GM23338 (cell line): ENCODE results near the gene OVOL3. TPM values are rescaled to one million over a fixed set of nuclear protein-coding genes. Genes with fewer than 3 reads are reported as not detected.

Source experiments
- ATAC-seq: fragments of 200-7000 bp; cut with Tn5 transposase; 3 replicates; pipeline ENCODE4 v1.9.1; 2020
- DNase-seq: peaks from one replicate; pipeline ENCODE4 v3.0.0-alpha.2; 2015; ENCODE audit warnings: low spot score
- H2AFZ ChIP-seq: fragments of 200-600 bp; sonication (generic); 2 replicates; pipeline ENCODE4 v1.8.0; 2016; ENCODE audit warnings: antibody characterized with exemption, mild to moderate bottlenecking, moderate library complexity
- H3F3A ChIP-seq: fragments of 200-600 bp; sonication (generic); replicated peaks from 2 replicates; pipeline ENCODE4 v1.8.0; 2017; ENCODE audit warnings: antibody characterized with exemption, mixed run types, low read depth
- H3K27ac ChIP-seq: fragments of 200-600 bp; sonication (generic); 2 replicates; pipeline ENCODE4 v1.6.1; 2016; ENCODE audit warnings: low read depth
- H3K27me3 ChIP-seq: fragments of 200-600 bp; sonication (generic); 2 replicates; pipeline ENCODE4 v1.8.0; 2016; ENCODE audit warnings: mild to moderate bottlenecking, mixed run types, moderate library complexity; ENCODE audit not compliant: insufficient read depth
- H3K36me3 ChIP-seq: fragments of 200-600 bp; sonication (generic); 2 replicates; pipeline ENCODE4 v1.8.0; 2016; ENCODE audit warnings: mild to moderate bottlenecking; ENCODE audit not compliant: insufficient read depth
- H3K4me1 ChIP-seq: fragments of 200-600 bp; sonication (generic); 2 replicates; pipeline ENCODE4 v1.8.0; 2016; ENCODE audit warnings: mild to moderate bottlenecking, moderate library complexity; ENCODE audit not compliant: insufficient read depth
- H3K4me2 ChIP-seq: fragments of 200-600 bp; sonication (generic); 2 replicates; pipeline ENCODE4 v1.7.1; 2017; ENCODE audit warnings: mixed run types
- H3K4me3 ChIP-seq: fragments of 200-600 bp; sonication (generic); 2 replicates; pipeline ENCODE4 v1.6.1; 2016; ENCODE audit warnings: mixed run types
- H3K79me2 ChIP-seq: fragments of 200-600 bp; sonication (generic); replicated peaks from 2 replicates; pipeline ENCODE4 v1.8.0; 2017; ENCODE audit warnings: mild to moderate bottlenecking; ENCODE audit not compliant: insufficient read depth
- H3K9me2 ChIP-seq: fragments of 200-600 bp; sonication (generic); 2 replicates; pipeline ENCODE4 v1.8.0; 2017; ENCODE audit not compliant: insufficient read depth
- H4K20me1 ChIP-seq: fragments of 200-600 bp; sonication (generic); replicated peaks from 2 replicates; pipeline ENCODE4 v1.8.0; 2017; ENCODE audit warnings: mild to moderate bottlenecking; ENCODE audit not compliant: insufficient read depth
- H3K27ac Mint-ChIP-seq: 2 replicates; pipeline ENCODE4 v1.8.0; 2020; ENCODE audit warnings: inconsistent platforms, mild to moderate bottlenecking, moderate library complexity, mixed read lengths
- H3K27me3 Mint-ChIP-seq: 3 replicates; pipeline ENCODE4 v1.8.0; 2022; ENCODE audit warnings: low read depth, mild to moderate bottlenecking, moderate library complexity, mixed read lengths, inconsistent platforms; ENCODE audit not compliant: insufficient read depth, poor library complexity
- H3K36me3 Mint-ChIP-seq: 3 replicates; pipeline ENCODE4 v1.8.0; 2021; ENCODE audit warnings: low read depth, mild to moderate bottlenecking, inconsistent platforms, moderate library complexity, mixed read lengths
- H3K4me1 Mint-ChIP-seq: 3 replicates; pipeline ENCODE4 v1.8.0; 2020; ENCODE audit warnings: mild to moderate bottlenecking, inconsistent platforms, mixed read lengths
- H3K4me3 Mint-ChIP-seq: 3 replicates; pipeline ENCODE4 v1.8.0; 2021; ENCODE audit warnings: moderate library complexity, mild to moderate bottlenecking, inconsistent platforms, mixed read lengths
- H3K9me3 Mint-ChIP-seq: 3 replicates; pipeline ENCODE4 v1.8.0; 2020; ENCODE audit warnings: moderate library complexity, mild to moderate bottlenecking, inconsistent platforms, mixed read lengths
- CREB1 ChIP-seq: fragments of 250-450 bp; sonication (Bioruptor Pico); IDR thresholded peaks from 2 replicates; pipeline ENCODE4 v1.5.0; 2020; ENCODE audit warnings: low read depth, mild to moderate bottlenecking, moderate library complexity
- CTCF ChIP-seq, 2 experiments: fragments of 200-600 bp in 1 of 2; sonication (generic) in 1 of 2; conservative IDR thresholded peaks; 2 replicates each; pipeline versions ENCODE4 v1.5.1 to v1.6.1; 2016 to 2017; ENCODE audit warnings: antibody characterized with exemption in 2 of 2, low read depth in 2 of 2, mild to moderate bottlenecking in 2 of 2, moderate library complexity in 1 of 2
- EZH2 ChIP-seq: fragments of 200-600 bp; sonication (generic); IDR thresholded peaks from one replicate; pipeline ENCODE4 v1.8.0; 2017; ENCODE audit warnings: antibody characterized with exemption, mild to moderate bottlenecking, low read depth; ENCODE audit not compliant: unreplicated experiment
- EZH2phosphoT487 ChIP-seq: fragments of 200-600 bp; sonication (generic); IDR thresholded peaks from one replicate; pipeline ENCODE4 v1.8.1; 2018; ENCODE audit warnings: antibody characterized with exemption; ENCODE audit not compliant: unreplicated experiment
- JUNB ChIP-seq: IDR thresholded peaks from one replicate; pipeline ENCODE4 v1.6.1; 2016; ENCODE audit warnings: antibody characterized with exemption; ENCODE audit not compliant: unreplicated experiment
- NANOG ChIP-seq: IDR thresholded peaks from 2 replicates; pipeline ENCODE4 v1.6.1; 2016; ENCODE audit warnings: antibody characterized with exemption, borderline replicate concordance
- POLR2AphosphoS5 ChIP-seq: IDR thresholded peaks from 2 replicates; pipeline ENCODE4 v1.6.1; 2016; ENCODE audit warnings: antibody characterized with exemption, low read depth
- STAT1 ChIP-seq: IDR thresholded peaks from one replicate; pipeline ENCODE4 v1.6.1; 2016; ENCODE audit warnings: antibody characterized with exemption; ENCODE audit not compliant: unreplicated experiment
- ZNF114 ChIP-seq: fragments of 250-450 bp; sonication (Bioruptor Pico); IDR thresholded peaks from 2 replicates; pipeline ENCODE4 v1.5.0; 2020; ENCODE audit warnings: mild to moderate bottlenecking, moderate library complexity
- ZNF331 ChIP-seq: fragments of 250-450 bp; sonication (Bioruptor Pico); IDR thresholded peaks from 2 replicates; pipeline ENCODE4 v1.5.0; 2020; ENCODE audit warnings: low read depth, mild to moderate bottlenecking, moderate library complexity
- polyA plus RNA-seq: library from polyadenylated mRNA; unstranded; fragments of >200 nt; fragmentation: Nextera tagmentation; extraction: Ambion mirVana; gene quantifications from 2 replicates; pipeline ENCODE4 v1.2.1, GENCODE V29; 2016
- total RNA-seq: library from RNA; depleted of rRNA; stranded (reverse); fragments of >200 nt; shearing (Covaris generic); gene quantifications from 2 replicates; pipeline ENCODE4 v1.2.3, GENCODE V29; 2014
- TF ChIP-seq, protein P1 (sequence below): fragments of 250-450 bp; sonication (Bioruptor Pico); IDR thresholded peaks from 2 replicates; pipeline ENCODE4 v1.5.0; 2020; ENCODE audit warnings: mild to moderate bottlenecking, moderate library complexity
- TF ChIP-seq, protein P2 (sequence below): IDR thresholded peaks from 2 replicates; pipeline ENCODE4 v1.6.1; 2016; ENCODE audit warnings: antibody characterized with exemption
- TF ChIP-seq, protein P3 (sequence below): IDR thresholded peaks from one replicate; pipeline ENCODE4 v1.6.1; 2018; ENCODE audit warnings: antibody characterized with exemption; ENCODE audit not compliant: unreplicated experiment

The OVOL3 gene
- total and polyA plus RNA-seq, 2 experiments from 2014 or later, result not detected

GRCh38 chr19:36089847-36090246 lies 21.1 kb upstream of the OVOL3 start:
- no peaks in the 10 kb centered on the region for H3K27me3 ChIP-seq
- no peaks in the 10 kb centered on the region for H3K4me1 ChIP-seq
- Mint-ChIP-seq H3K27ac (no peak overlapping the region), H3K4me3 (no peak overlapping the region), H3K36me3 (peaks cover 78% of the 10 kb centered on the region), H3K4me1 (no peaks in the 10 kb centered on the region), H3K9me3 (no peaks in the 10 kb centered on the region), H3K27me3 (peaks cover 5% of the 10 kb centered on the region)
- DNase-seq, result no peak
- H3K9me2 ChIP-seq, result no peaks in the 10 kb centered on the region
- no peaks in the 10 kb centered on the region; the same call in 1 of the 2 replicates for H4K20me1 ChIP-seq
- no peak overlapping the region for H3K4me3 ChIP-seq
- H3K27ac ChIP-seq, result no peak overlapping the region
- peaks cover 26% of the 10 kb centered on the region for H3K36me3 ChIP-seq
- no peak overlapping the region for H3K4me2 ChIP-seq
- H2AFZ ChIP-seq, result no peak overlapping the region
- TF ChIP-seq, protein P1, sequence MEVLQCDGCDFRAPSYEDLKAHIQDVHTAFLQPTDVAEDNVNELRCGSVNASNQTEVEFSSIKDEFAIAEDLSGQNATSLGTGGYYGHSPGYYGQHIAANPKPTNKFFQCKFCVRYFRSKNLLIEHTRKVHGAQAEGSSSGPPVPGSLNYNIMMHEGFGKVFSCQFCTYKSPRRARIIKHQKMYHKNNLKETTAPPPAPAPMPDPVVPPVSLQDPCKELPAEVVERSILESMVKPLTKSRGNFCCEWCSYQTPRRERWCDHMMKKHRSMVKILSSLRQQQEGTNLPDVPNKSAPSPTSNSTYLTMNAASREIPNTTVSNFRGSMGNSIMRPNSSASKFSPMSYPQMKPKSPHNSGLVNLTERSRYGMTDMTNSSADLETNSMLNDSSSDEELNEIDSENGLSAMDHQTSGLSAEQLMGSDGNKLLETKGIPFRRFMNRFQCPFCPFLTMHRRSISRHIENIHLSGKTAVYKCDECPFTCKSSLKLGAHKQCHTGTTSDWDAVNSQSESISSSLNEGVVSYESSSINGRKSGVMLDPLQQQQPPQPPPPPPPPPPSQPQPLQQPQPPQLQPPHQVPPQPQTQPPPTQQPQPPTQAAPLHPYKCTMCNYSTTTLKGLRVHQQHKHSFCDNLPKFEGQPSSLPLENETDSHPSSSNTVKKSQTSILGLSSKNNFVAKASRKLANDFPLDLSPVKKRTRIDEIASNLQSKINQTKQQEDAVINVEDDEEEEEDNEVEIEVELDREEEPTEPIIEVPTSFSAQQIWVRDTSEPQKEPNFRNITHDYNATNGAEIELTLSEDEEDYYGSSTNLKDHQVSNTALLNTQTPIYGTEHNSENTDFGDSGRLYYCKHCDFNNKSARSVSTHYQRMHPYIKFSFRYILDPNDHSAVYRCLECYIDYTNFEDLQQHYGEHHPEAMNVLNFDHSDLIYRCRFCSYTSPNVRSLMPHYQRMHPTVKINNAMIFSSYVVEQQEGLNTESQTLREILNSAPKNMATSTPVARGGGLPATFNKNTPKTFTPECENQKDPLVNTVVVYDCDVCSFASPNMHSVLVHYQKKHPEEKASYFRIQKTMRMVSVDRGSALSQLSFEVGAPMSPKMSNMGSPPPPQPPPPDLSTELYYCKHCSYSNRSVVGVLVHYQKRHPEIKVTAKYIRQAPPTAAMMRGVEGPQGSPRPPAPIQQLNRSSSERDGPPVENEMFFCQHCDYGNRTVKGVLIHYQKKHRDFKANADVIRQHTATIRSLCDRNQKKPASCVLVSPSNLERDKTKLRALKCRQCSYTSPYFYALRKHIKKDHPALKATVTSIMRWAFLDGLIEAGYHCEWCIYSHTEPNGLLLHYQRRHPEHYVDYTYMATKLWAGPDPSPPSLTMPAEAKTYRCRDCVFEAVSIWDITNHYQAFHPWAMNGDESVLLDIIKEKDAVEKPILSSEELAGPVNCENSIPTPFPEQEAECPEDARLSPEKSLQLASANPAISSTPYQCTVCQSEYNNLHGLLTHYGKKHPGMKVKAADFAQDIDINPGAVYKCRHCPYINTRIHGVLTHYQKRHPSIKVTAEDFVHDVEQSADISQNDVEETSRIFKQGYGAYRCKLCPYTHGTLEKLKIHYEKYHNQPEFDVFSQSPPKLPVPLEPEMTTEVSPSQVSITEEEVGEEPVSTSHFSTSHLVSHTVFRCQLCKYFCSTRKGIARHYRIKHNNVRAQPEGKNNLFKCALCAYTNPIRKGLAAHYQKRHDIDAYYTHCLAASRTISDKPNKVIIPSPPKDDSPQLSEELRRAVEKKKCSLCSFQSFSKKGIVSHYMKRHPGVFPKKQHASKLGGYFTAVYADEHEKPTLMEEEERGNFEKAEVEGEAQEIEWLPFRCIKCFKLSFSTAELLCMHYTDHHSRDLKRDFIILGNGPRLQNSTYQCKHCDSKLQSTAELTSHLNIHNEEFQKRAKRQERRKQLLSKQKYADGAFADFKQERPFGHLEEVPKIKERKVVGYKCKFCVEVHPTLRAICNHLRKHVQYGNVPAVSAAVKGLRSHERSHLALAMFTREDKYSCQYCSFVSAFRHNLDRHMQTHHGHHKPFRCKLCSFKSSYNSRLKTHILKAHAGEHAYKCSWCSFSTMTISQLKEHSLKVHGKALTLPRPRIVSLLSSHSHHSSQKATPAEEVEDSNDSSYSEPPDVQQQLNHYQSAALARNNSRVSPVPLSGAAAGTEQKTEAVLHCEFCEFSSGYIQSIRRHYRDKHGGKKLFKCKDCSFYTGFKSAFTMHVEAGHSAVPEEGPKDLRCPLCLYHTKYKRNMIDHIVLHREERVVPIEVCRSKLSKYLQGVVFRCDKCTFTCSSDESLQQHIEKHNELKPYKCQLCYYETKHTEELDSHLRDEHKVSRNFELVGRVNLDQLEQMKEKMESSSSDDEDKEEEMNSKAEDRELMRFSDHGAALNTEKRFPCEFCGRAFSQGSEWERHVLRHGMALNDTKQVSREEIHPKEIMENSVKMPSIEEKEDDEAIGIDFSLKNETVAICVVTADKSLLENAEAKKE, result no peak
- TF ChIP-seq STAT1 (no peak), CREB1 (no peak), JUNB (no peak), ZNF114 (CRISPR knock-in tag) (no peak), POLR2AphosphoS5 (no peak), ZNF331 (CRISPR knock-in tag) (no peak), EZH2 (no peak), NANOG (no peak), CTCF (conservative IDR thresholded peaks at IDR 0.05; ENCODE audit: low read depth in 2 of 2) (no peak), EZH2phosphoT487 (no peak)
- TF ChIP-seq, protein P2, sequence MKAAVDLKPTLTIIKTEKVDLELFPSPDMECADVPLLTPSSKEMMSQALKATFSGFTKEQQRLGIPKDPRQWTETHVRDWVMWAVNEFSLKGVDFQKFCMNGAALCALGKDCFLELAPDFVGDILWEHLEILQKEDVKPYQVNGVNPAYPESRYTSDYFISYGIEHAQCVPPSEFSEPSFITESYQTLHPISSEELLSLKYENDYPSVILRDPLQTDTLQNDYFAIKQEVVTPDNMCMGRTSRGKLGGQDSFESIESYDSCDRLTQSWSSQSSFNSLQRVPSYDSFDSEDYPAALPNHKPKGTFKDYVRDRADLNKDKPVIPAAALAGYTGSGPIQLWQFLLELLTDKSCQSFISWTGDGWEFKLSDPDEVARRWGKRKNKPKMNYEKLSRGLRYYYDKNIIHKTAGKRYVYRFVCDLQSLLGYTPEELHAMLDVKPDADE, result no peak
- TF ChIP-seq, protein P3, sequence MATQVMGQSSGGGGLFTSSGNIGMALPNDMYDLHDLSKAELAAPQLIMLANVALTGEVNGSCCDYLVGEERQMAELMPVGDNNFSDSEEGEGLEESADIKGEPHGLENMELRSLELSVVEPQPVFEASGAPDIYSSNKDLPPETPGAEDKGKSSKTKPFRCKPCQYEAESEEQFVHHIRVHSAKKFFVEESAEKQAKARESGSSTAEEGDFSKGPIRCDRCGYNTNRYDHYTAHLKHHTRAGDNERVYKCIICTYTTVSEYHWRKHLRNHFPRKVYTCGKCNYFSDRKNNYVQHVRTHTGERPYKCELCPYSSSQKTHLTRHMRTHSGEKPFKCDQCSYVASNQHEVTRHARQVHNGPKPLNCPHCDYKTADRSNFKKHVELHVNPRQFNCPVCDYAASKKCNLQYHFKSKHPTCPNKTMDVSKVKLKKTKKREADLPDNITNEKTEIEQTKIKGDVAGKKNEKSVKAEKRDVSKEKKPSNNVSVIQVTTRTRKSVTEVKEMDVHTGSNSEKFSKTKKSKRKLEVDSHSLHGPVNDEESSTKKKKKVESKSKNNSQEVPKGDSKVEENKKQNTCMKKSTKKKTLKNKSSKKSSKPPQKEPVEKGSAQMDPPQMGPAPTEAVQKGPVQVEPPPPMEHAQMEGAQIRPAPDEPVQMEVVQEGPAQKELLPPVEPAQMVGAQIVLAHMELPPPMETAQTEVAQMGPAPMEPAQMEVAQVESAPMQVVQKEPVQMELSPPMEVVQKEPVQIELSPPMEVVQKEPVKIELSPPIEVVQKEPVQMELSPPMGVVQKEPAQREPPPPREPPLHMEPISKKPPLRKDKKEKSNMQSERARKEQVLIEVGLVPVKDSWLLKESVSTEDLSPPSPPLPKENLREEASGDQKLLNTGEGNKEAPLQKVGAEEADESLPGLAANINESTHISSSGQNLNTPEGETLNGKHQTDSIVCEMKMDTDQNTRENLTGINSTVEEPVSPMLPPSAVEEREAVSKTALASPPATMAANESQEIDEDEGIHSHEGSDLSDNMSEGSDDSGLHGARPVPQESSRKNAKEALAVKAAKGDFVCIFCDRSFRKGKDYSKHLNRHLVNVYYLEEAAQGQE, result no peak
- 0 out of 2 replicates have a peak, but pooled peaks cover 2% of the 10 kb centered on the region for H3F3A ChIP-seq
- no peak for ATAC-seq
- no peaks in the 10 kb centered on the region for H3K79me2 ChIP-seq
